ENCODE measurements around the gene TMCO6. TPM values are rescaled to one million over a fixed set of nuclear protein-coding genes. Genes with fewer than 3 reads are reported as not detected.
A peak's percentile ranks its signal among the peaks of the same experiment; 100 is the strongest.
"Not testable (repeated sequence)": the region's sequence is repeated elsewhere in the genome, so short reads cannot be mapped to it uniquely, and the experiment has no call there.

TMCO6 gene
- total and polyA plus RNA-seq, 9 of the 15 experiments (the other 6 are each of a cell fraction or from before 2014, with no cell fraction given) = 3.4 to 46.4 (median 16.7) TPM

- Histone ChIP-seq H3K4me3 (no peak overlapping the region), H3K27ac (ENCODE audit: extremely low read depth, low read depth, low read length) (no peak overlapping the region), H3K4me1 (replicated peaks in 1 of 2; ENCODE audit: control insufficient read depth in 2 of 2, insufficient read depth in 2 of 2, low read length in 2 of 2) (peaks cover 3 to 4% of the 10 kb centered on the region in 2 experiments; a peak in 1 of 5 replicates), H3K4me2 (ENCODE audit: insufficient read depth, low read length) (no peak overlapping the region), H3K36me3 (ENCODE audit: control insufficient read depth, insufficient read depth, low read length) (no peaks in the 10 kb centered on the region), H3K9me1 (ENCODE audit: control insufficient read depth, insufficient read depth, low read length) (no peaks in the 10 kb centered on the region), H3K9ac (ENCODE audit: insufficient read depth in 1 of 2, low read depth in 2 of 2, low read length in 2 of 2) (no peak overlapping the region; a peak in 1 of 4 replicates), H3K27me3 (ENCODE audit: control insufficient read depth in 2 of 2, insufficient read depth in 2 of 2, low read length in 2 of 2) (no peaks in the 10 kb centered on the region), H3K9me3 (replicated peaks; ENCODE audit: control insufficient read depth, insufficient read depth, low read depth, low read length) (no peaks in the 10 kb centered on the region), H2AFZ (ENCODE audit: low read depth, low read length) (peak overlapping the region; percentile 72), H4K20me1 (replicated peaks; ENCODE audit: control insufficient read depth, insufficient read depth, low read length) (no peaks in the 10 kb centered on the region), H3K79me2 (ENCODE audit: control insufficient read depth, insufficient read depth, low read length) (no peaks in the 10 kb centered on the region)
- BruUV-seq (replicated peaks) = no TSS peak
- in situ Hi-C loops (cut with MboI) (no loop called here), intact Hi-C loops (cut with micrococcal nuclease) (no loop called here)
- DNase-seq (ENCODE audit: extremely low read depth in 1 of 4, low spot score in 3 of 4) (no peak), FAIRE-seq (no peak), ATAC-seq (peak; percentile 61)
- TF ChIP-seq ZBTB7A (IDR thresholded peaks at IDR 0.05; ENCODE audit: borderline replicate concordance, control insufficient read depth, low read depth, low read length) = 0 out of 2 replicates have a peak, but pooled peaks have one; percentile 25
- no peak for TF ChIP-seq ZNF316 (IDR thresholded peaks at IDR 0.05)
- peak; percentile 15 for TF ChIP-seq MEIS2 (IDR thresholded peaks at IDR 0.05; ENCODE audit: partially characterized antibody)
- 5% methylated on average over 4 of the region's 5 CpGs for WGBS (ENCODE audit: insufficient coverage, low coverage, missing lambda C conversion rate)
- CTCF ChIA-PET (ENCODE audit: low intra/inter-chr PET ratio) = no interaction called here
- POLR2A ChIA-PET = interaction anchor here (0.6 to 2.4 kb wide), 5 partner anchors 20 to 941 kb away, joined by 3 to 5 read pairs (median 3); partner anchors contain the start of genes IK and NDUFA2
Observed at GRCh38 chr5:140591747-140592372, 47.4 kb upstream of the TMCO6 start.

GRCh38 chr5:140593070-140593469, 46.2 kb upstream of the TMCO6 start:
- H3K4me3 ChIP-seq; H3K4me1 ChIP-seq (replicated peaks in 1 of 2; ENCODE audit: control insufficient read depth in 2 of 2, insufficient read depth in 2 of 2, low read length in 2 of 2); H2AFZ ChIP-seq (ENCODE audit: low read depth, low read length); BruUV-seq (replicated peaks); H3K9me1 ChIP-seq (ENCODE audit: control insufficient read depth, insufficient read depth, low read length); CTCF ChIA-PET (ENCODE audit: low intra/inter-chr PET ratio); POLR2A ChIA-PET; H3K9me3 ChIP-seq (replicated peaks; ENCODE audit: control insufficient read depth, insufficient read depth, low read depth, low read length); H3K27me3 ChIP-seq (ENCODE audit: control insufficient read depth in 2 of 2, insufficient read depth in 2 of 2, low read length in 2 of 2); H3K9ac ChIP-seq (ENCODE audit: insufficient read depth in 1 of 2, low read depth in 2 of 2, low read length in 2 of 2); H4K20me1 ChIP-seq (replicated peaks; ENCODE audit: control insufficient read depth, insufficient read depth, low read length); FAIRE-seq; H3K27ac ChIP-seq (ENCODE audit: extremely low read depth, low read depth, low read length); intact Hi-C loops (cut with micrococcal nuclease); in situ Hi-C loops (cut with MboI); H3K36me3 ChIP-seq (ENCODE audit: control insufficient read depth, insufficient read depth, low read length); DNase-seq (ENCODE audit: extremely low read depth in 1 of 4, low spot score in 3 of 4); H3K4me2 ChIP-seq (ENCODE audit: insufficient read depth, low read length); ATAC-seq; H3K79me2 ChIP-seq (ENCODE audit: control insufficient read depth, insufficient read depth, low read length): not testable (repeated sequence)
- 100% methylated on average over 1 of the region's 14 CpGs for WGBS (ENCODE audit: insufficient coverage, low coverage, missing lambda C conversion rate)

Data from K562 (cell line).